ENCODE data around the gene LCE1E.

LCE1E gene

GRCh38 chr1:152783095-152783494 lies 3.0 kb upstream of the LCE1E start:
- FAIRE-seq, result no peak

GRCh38 chr1:152795686-152796085 lies 9.6 kb downstream of the LCE1E start:
- FAIRE-seq, result no peak

GRCh38 chr1:152796421-152796820 lies 10.4 kb downstream of the LCE1E start, which contains the start of gene LCE1D:
Gene LCE1D, plus strand, starts transcription at chr1:152796721. Its CDS starts 1,074 bp downstream, at chr1:152797795.
- no peak for FAIRE-seq

GRCh38 chr1:152801333-152801732 lies 15.3 kb downstream of the LCE1E start:
- no peak for FAIRE-seq

- no peak for FAIRE-seq
Measured at GRCh38 chr1:152806576-152806975, 20.5 kb downstream of the LCE1E start, which contains the start of gene LCE1C. Gene LCE1C, minus strand, starts transcription at chr1:152806651. Its CDS starts 1,173 bp downstream, at chr1:152805478.

- FAIRE-seq, result no peak
Measured at GRCh38 chr1:152811050-152811449, 25.0 kb downstream of the LCE1E start.

- FAIRE-seq, result no peak
Measured at GRCh38 chr1:152811671-152812070, 25.6 kb downstream of the LCE1E start, which contains the start of gene LCE1B. Gene LCE1B, plus strand, starts transcription at chr1:152811971. Its CDS starts 476 bp downstream, at chr1:152812447.

- no peak for FAIRE-seq
Measured at GRCh38 chr1:152817309-152817708, 31.3 kb downstream of the LCE1E start.

GRCh38 chr1:152823294-152823693 lies 37.2 kb downstream of the LCE1E start:
- no peak for FAIRE-seq

- FAIRE-seq, result no peak
Measured at GRCh38 chr1:152824964-152825363, 38.9 kb downstream of the LCE1E start.

- no peak for FAIRE-seq
Measured at GRCh38 chr1:152827173-152827572, 41.1 kb downstream of the LCE1E start, which contains the start of gene LCE1A. Gene LCE1A, plus strand, starts transcription at chr1:152827473. Its CDS starts 0 bp downstream, at chr1:152827473.

- FAIRE-seq, result no peak
Measured at GRCh38 chr1:152836870-152837269, 50.8 kb downstream of the LCE1E start.
